ENCODE measurements around the gene PCDHA3.

DNA sequence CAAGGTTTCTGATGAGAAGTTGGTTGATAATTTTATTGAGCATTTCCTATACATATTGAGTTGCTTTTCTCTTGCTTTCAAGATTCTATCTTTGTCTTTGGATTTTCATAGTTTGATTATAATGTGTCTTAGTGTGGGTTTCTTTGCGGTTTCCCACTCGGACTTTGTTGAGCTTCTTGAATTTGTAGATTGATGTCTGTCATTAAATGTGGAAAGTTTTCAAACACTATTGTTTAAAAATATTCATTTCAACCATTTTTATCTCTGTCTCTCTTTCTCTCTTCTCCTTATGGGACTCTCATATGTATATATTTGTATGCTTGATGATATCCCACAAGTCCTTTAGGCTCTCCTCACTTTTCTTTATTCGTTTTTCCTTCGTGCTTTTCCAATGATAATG, 33.4 kb upstream of the PCDHA3 start:
- TF ChIP-seq, protein P1, sequence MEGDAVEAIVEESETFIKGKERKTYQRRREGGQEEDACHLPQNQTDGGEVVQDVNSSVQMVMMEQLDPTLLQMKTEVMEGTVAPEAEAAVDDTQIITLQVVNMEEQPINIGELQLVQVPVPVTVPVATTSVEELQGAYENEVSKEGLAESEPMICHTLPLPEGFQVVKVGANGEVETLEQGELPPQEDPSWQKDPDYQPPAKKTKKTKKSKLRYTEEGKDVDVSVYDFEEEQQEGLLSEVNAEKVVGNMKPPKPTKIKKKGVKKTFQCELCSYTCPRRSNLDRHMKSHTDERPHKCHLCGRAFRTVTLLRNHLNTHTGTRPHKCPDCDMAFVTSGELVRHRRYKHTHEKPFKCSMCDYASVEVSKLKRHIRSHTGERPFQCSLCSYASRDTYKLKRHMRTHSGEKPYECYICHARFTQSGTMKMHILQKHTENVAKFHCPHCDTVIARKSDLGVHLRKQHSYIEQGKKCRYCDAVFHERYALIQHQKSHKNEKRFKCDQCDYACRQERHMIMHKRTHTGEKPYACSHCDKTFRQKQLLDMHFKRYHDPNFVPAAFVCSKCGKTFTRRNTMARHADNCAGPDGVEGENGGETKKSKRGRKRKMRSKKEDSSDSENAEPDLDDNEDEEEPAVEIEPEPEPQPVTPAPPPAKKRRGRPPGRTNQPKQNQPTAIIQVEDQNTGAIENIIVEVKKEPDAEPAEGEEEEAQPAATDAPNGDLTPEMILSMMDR (IDR thresholded peaks at IDR 0.05), result no peak
- TF ChIP-seq, protein P2, sequence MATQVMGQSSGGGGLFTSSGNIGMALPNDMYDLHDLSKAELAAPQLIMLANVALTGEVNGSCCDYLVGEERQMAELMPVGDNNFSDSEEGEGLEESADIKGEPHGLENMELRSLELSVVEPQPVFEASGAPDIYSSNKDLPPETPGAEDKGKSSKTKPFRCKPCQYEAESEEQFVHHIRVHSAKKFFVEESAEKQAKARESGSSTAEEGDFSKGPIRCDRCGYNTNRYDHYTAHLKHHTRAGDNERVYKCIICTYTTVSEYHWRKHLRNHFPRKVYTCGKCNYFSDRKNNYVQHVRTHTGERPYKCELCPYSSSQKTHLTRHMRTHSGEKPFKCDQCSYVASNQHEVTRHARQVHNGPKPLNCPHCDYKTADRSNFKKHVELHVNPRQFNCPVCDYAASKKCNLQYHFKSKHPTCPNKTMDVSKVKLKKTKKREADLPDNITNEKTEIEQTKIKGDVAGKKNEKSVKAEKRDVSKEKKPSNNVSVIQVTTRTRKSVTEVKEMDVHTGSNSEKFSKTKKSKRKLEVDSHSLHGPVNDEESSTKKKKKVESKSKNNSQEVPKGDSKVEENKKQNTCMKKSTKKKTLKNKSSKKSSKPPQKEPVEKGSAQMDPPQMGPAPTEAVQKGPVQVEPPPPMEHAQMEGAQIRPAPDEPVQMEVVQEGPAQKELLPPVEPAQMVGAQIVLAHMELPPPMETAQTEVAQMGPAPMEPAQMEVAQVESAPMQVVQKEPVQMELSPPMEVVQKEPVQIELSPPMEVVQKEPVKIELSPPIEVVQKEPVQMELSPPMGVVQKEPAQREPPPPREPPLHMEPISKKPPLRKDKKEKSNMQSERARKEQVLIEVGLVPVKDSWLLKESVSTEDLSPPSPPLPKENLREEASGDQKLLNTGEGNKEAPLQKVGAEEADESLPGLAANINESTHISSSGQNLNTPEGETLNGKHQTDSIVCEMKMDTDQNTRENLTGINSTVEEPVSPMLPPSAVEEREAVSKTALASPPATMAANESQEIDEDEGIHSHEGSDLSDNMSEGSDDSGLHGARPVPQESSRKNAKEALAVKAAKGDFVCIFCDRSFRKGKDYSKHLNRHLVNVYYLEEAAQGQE (IDR thresholded peaks at IDR 0.05; ENCODE audit: insufficient read depth in 1 of 2, low read depth in 2 of 2, low read length in 1 of 2), result no peak
- no peak for TF ChIP-seq POLR2AphosphoS5 (IDR thresholded peaks at IDR 0.05; ENCODE audit: low read depth, low read length)
- no peak for TF ChIP-seq SIN3A (IDR thresholded peaks at IDR 0.05; ENCODE audit: borderline replicate concordance, insufficient read depth, low read depth, low read length)

All from Panc1 (cell line).